Tongue (tissue), 2 donors: Measurements from ENCODE around the gene RNASEH1. TPM values are rescaled to one million over a fixed set of nuclear protein-coding genes. Genes with fewer than 3 reads are reported as not detected.
"Not testable (repeated sequence)": the region's sequence is repeated elsewhere in the genome, so short reads cannot be mapped to it uniquely, and the experiment has no call there.

Experiments
- DNase-seq: peaks from one replicate; pipeline ENCODE4 v3.0.0-alpha.2; 2015
- total RNA-seq: library from RNA; depleted of rRNA; stranded (reverse); fragments of >200 nt; gene quantifications from one replicate; pipeline ENCODE4 v1.2.3, GENCODE V29; 2014

The RNASEH1 gene
- total RNA-seq, 1 donor from 2014 or later = 22.2 TPM

GRCh38 chr2:3518496-3519254, 39.5 kb downstream of the RNASEH1 start:
- peak; percentile 100 for DNase-seq

DNA sequence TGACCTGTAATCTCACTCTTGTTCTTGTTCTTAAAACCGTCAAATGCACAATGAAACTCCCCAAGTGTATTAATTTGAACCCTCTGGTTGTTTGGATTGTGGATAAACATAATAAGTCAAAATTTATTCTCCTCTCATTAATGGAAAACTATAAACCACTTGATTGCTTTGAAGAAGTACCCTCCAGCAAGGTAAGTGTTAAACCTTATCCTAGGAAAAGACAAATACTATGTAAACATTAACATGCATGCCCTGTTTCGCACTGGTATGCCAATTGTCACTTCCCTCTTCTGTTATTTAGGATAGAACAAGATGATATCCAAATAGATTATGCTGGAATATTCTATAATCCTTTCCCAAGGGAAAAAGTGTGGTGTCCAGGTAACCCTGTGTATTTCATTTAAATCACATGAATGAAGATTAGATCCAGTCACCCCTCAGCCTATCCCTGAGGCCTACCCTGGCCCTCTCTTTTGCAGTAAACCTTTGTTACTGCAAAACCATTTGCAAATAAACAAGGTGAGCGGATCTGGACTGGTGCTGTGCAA, 40.1 kb downstream of the RNASEH1 start:
- no peak for DNase-seq

DNA sequence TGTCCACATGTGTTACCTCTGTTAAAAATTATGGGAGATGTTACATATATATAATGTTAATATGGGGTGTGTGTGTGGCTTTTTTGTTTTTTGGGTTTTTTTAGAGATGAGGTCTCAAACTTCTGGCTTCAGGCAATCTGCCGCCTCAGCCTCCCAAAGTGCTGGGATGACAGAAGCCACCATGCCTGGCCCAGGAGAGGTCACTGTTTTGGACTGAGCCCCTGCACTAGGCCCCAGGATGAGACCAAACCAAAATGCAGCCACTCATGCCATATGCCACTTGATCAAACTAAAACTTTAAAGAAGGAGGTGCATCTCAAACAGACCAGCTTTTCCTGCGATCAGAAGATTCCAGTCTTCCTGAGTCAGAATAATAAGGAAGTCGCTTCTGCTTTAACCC, 41.3 kb downstream of the RNASEH1 start:
- DNase-seq = no peak

GRCh38 chr2:3515438-3515837, 42.7 kb downstream of the RNASEH1 start:
- DNase-seq = not testable (repeated sequence)

- DNase-seq = no peak
Observed at GRCh38 chr2:3513026-3513810, 44.9 kb downstream of the RNASEH1 start.

DNA sequence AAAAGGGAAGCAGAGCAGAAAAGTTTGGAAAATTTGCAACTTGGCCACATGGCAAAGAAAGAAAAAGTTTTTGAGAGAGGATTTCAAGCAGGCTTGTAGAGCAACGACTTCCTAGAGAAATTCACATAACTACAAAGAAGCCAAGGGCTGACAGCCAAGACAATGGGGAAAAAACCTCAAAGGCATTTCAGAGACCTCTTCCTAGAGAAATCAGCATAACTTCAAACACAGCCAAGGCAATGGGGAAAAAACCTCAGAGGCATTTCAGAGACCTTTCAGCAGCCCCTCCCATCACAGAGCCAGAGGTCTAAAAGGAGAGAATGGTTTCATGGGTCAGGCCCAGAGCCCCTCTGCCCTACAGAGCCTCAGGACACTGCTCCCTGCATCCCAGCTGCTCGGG, 46.0 kb downstream of the RNASEH1 start:
- DNase-seq = no peak

GRCh38 chr2:3505771-3506170, 52.4 kb downstream of the RNASEH1 start:
- DNase-seq = no peak

- no peak for DNase-seq
Observed at GRCh38 chr2:3504741-3505140, 53.4 kb downstream of the RNASEH1 start.

GRCh38 chr2:3503483-3503882, 54.6 kb downstream of the RNASEH1 start:
- DNase-seq = no peak

GRCh38 chr2:3503046-3503445, 55.1 kb downstream of the RNASEH1 start:
- DNase-seq = no peak

DNA sequence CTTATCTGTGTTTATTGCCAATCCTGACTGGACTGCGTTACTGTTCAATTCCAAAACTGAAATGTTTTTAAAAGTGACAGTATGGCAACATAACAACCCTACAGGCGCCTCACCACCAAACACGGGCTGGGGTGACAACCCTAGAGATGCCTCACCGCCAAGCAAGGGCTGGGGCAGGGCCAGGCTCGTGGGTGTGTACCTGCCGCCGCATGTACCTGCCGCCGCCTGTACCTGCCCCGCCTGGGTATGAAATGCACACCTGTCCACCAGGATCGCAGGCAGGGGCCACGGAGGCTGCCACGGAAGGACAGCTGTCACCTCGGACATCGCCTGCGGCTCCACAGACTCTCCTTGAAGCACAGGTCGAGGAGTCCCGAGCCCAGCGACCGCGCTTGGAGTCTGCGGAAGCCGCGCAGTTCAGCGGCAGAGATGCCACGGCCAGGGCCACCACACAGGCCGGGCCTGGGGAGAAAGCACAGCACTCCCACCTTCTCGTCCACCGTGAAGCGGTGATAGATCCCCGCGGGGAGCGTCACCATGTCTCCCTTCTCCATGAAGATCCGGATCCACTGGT, 57.7 kb downstream of the RNASEH1 start:
- no peak for DNase-seq

DNA sequence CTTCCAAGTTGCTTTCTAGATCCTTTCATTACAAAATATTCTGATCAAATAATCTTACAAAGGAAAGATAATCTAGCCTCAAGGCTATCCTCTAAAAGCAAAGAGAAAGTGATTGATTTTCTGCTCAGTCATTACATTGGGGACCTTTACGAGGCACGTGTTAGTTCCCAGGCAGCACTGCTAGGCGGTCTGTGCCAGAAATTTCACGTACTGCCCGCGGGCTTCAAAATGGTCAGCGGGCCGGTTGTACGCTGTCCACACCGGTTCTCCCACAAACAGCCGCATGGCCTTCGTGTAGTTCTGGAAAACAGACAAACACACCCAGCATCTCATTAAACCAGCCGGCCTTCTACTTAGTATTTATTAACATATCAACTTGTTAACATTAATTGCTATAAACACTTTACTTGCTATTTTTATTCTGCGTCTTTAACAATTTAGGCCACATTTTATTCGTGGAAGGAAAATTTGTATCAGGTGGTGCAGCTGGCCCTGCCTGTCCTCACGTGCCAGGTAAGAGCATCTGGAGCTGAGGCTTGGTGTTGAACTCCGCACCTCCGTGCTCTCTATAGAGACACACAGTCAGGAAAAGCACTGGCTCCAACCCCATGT, 59.2 kb downstream of the RNASEH1 start:
- DNase-seq = no peak

- not testable (repeated sequence) for DNase-seq
Observed at GRCh38 chr2:3496708-3497080, 61.4 kb downstream of the RNASEH1 start.

Other genes with a start within 250 kb of the RNASEH1 start
- 28.9 TPM for gene EIPR1, start 180.5 kb downstream of the RNASEH1 start, total RNA-seq
- 75.5 TPM for gene TRAPPC12, start 178.6 kb downstream of the RNASEH1 start, total RNA-seq
- gene ADI1, start 38.8 kb downstream of the RNASEH1 start, total RNA-seq = 33.2 TPM
- 1,588 TPM for gene RPS7, start 16.9 kb upstream of the RNASEH1 start, total RNA-seq
- gene COLEC11, start 36.8 kb upstream of the RNASEH1 start, total RNA-seq = 0.92 TPM
- gene ALLC, start 99.9 kb upstream of the RNASEH1 start, total RNA-seq = not detected
- gene DCDC2C, start 145.2 kb upstream of the RNASEH1 start, total RNA-seq = not detected